B cell (primary cell): ENCODE results near the gene RGS11. TPM values are rescaled to one million over a fixed set of nuclear protein-coding genes. Genes with fewer than 3 reads are reported as not detected.
A peak's percentile ranks its signal among the peaks of the same experiment; 100 is the strongest.

ENCODE experiments used
- ATAC-seq: fragments of 200-7000 bp; cut with Tn5 transposase; one replicate; pipeline ENCODE4 v1.10.0; 2021; ENCODE audit warnings: low read depth, mild to moderate bottlenecking, moderate number of reproducible peaks, moderate library complexity
- CTCF ChIA-PET: fragments of 350-600 bp; sonication (Branson Sonifier 250); formaldehyde crosslinking; loops from one replicate; lab custom pipeline; 2021; ENCODE audit warnings: antibody characterized with exemption, inconsistent platforms; lab: Charles Lee
- POLR2A ChIA-PET: fragments of 350-600 bp; sonication (Branson Sonifier 250); formaldehyde crosslinking; loops from one replicate; lab custom pipeline; 2021; ENCODE audit warnings: antibody characterized with exemption; lab: Charles Lee
- DNase-seq: peaks from one replicate; pipeline ENCODE4 v3.0.0; 2013
- H2AFZ ChIP-seq: 2 replicates; pipeline ENCODE4 v1.6.1; 2012; ENCODE audit warnings: mild to moderate bottlenecking, low read depth, low read length; ENCODE audit not compliant: insufficient read depth, poor library complexity, severe bottlenecking
- H3K27ac ChIP-seq, 2 donors: 1 replicate in 1 of 2; 2 replicates in 1 of 2; pipeline ENCODE4 v1.5.1; 2012 to 2013; ENCODE audit warnings: low read length in 2 of 2, mild to moderate bottlenecking in 2 of 2, moderate library complexity in 1 of 2
- H3K27me3 ChIP-seq, 4 experiments: fragments of 200-600 bp in 1 of 4; sonication (generic) in 1 of 4; replicated peaks in 1 of 4; 1 replicate in 2 of 4; 2 replicates in 2 of 4; pipeline versions ENCODE4 v1.6.1 to v1.7.0; 2013 to 2016; ENCODE audit warnings: low read length in 3 of 4, mild to moderate bottlenecking in 2 of 4, mixed read lengths in 1 of 4, moderate library complexity in 1 of 4; ENCODE audit not compliant: insufficient read depth in 4 of 4, control insufficient read depth in 3 of 4; ENCODE audit errors: control extremely low read depth in 1 of 4
- H3K36me3 ChIP-seq, 2 experiments: replicated peaks in 1 of 2; 1 replicate in 1 of 2; 2 replicates in 1 of 2; pipeline versions ENCODE4 v1.6.1 to v1.7.1; 2013; ENCODE audit warnings: low read length in 1 of 2; ENCODE audit not compliant: insufficient read depth in 2 of 2, control insufficient read depth in 1 of 2; ENCODE audit errors: control extremely low read depth in 1 of 2, extremely low read depth in 1 of 2
- H3K4me1 ChIP-seq, 2 donors: fragments of 200-600 bp in 1 of 2; sonication (generic) in 1 of 2; 1 replicate in 1 of 2; 2 replicates in 1 of 2; pipeline versions ENCODE4 v1.5.1 to v1.6.1; 2013 to 2017; ENCODE audit warnings: low read length in 2 of 2; ENCODE audit not compliant: control insufficient read depth in 2 of 2, insufficient read depth in 2 of 2
- H3K4me2 ChIP-seq: replicated peaks from 2 replicates; pipeline ENCODE3; 2012; ENCODE audit warnings: mild to moderate bottlenecking, low read depth, low read length; ENCODE audit not compliant: poor library complexity, severe bottlenecking
- H3K4me3 ChIP-seq, 5 experiments: fragments of 200-600 bp in 1 of 5; sonication (generic) in 1 of 5; 1 replicate in 3 of 5; 2 replicates in 2 of 5; pipeline versions ENCODE4 v1.5.1 to v1.7.0; 2011 to 2016; ENCODE audit warnings: low read length in 4 of 5, mild to moderate bottlenecking in 4 of 5, low read depth in 2 of 5, control low read depth in 1 of 5, moderate library complexity in 1 of 5; ENCODE audit not compliant: insufficient read depth in 1 of 5; ENCODE audit errors: control extremely low read depth in 1 of 5, extremely low read depth in 1 of 5
- H3K79me2 ChIP-seq: fragments of 200-600 bp; sonication (generic); one replicate; pipeline ENCODE4 v1.6.0; 2016; ENCODE audit warnings: low read length; ENCODE audit not compliant: control insufficient read depth, insufficient read depth
- H3K9ac ChIP-seq: fragments of 200-600 bp; sonication (generic); 2 replicates; pipeline ENCODE4 v1.6.1; 2017; ENCODE audit warnings: mild to moderate bottlenecking, low read length, moderate library complexity
- H3K9me3 ChIP-seq, 3 donors: one replicate each; pipeline versions ENCODE4 v1.6.1 to v1.7.1; 2013; ENCODE audit warnings: low read length in 2 of 3; ENCODE audit not compliant: control insufficient read depth in 2 of 3, insufficient read depth in 1 of 3; ENCODE audit errors: control extremely low read depth in 1 of 3
- H4K20me1 ChIP-seq: 2 replicates; pipeline ENCODE4 v1.6.0; 2012; ENCODE audit warnings: mild to moderate bottlenecking, low read length; ENCODE audit not compliant: insufficient read depth, control insufficient read depth, poor library complexity, severe bottlenecking
- H3K27ac Mint-ChIP-seq: one replicate; pipeline ENCODE4 v1.8.0; 2021; ENCODE audit warnings: mixed read lengths
- H3K27me3 Mint-ChIP-seq: one replicate; pipeline ENCODE4 v1.8.0; 2021; ENCODE audit warnings: mixed read lengths
- H3K4me1 Mint-ChIP-seq: one replicate; pipeline ENCODE4 v1.8.0; 2021; ENCODE audit warnings: mixed read lengths
- H3K4me3 Mint-ChIP-seq: one replicate; pipeline ENCODE4 v1.8.0; 2021; ENCODE audit warnings: mixed read lengths
- H3K9me3 Mint-ChIP-seq: one replicate; pipeline ENCODE4 v1.8.0; 2022; ENCODE audit warnings: mixed read lengths; ENCODE audit not compliant: insufficient read depth
- CTCF ChIP-seq: fragments of 200-600 bp; IDR thresholded peaks from one replicate; pipeline ENCODE4 v1.8.0; 2022; ENCODE audit warnings: antibody characterized with exemption, mild to moderate bottlenecking
- EZH2 ChIP-seq: IDR thresholded peaks from 2 replicates; pipeline ENCODE4 v1.6.1; 2012; ENCODE audit warnings: borderline replicate concordance, low read depth, mild to moderate bottlenecking, moderate library complexity, low read length; ENCODE audit not compliant: insufficient read depth, poor library complexity, severe bottlenecking
- WGBS: methylation state at CpG from one replicate; pipeline ENCODE4 v1.1.5; 2013; ENCODE audit warnings: missing lambda C conversion rate; ENCODE audit not compliant: insufficient coverage; 5-methylcytosine and 5-hydroxymethylcytosine counted together
- intact Hi-C: fragments of 100-400 bp; cut with micrococcal nuclease; formaldehyde crosslinking; loops from one replicate; pipeline ENCODE4 v1.10.0; 2022
- polyA plus RNA-seq: library from polyadenylated mRNA; depleted of rRNA; stranded (reverse); fragments of >200 nt; gene quantifications from 2 replicates; pipeline ENCODE4 v1.2.3, GENCODE V29; 2012
- total RNA-seq, 2 donors: library from RNA; stranded (reverse); fragments of 120-200 nt in 1 of 2; gene quantifications; 1 replicate in 1 of 2; 2 replicates in 1 of 2; pipeline versions ENCODE4 v1.2.3 to v1.2.4, GENCODE V29; 2013 to 2022

RGS11 gene
- total and polyA plus RNA-seq, 2 donors (not counting 1 experiment from before 2014, with no cell fraction given) = 0.39 TPM; not detected in 1

- WGBS = 0% methylated on average over 3 of the region's 9 CpGs
- DNase-seq = no peak
- H3K4me1 ChIP-seq = peaks cover 12 to 25% of the 10 kb centered on the region in 2 donors
- Mint-ChIP-seq H3K9me3 (no peaks in the 10 kb centered on the region), H3K27me3 (no peaks in the 10 kb centered on the region), H3K4me3 (peak overlapping the region; percentile 94), H3K4me1 (peaks cover 28% of the 10 kb centered on the region), H3K27ac (peak overlapping the region; percentile 87)
- ATAC-seq = no peak
- peak overlapping the region; percentile 87 to 95 for H3K27ac ChIP-seq
- H3K79me2 ChIP-seq = peaks cover 56% of the 10 kb centered on the region
- H2AFZ ChIP-seq = peak overlapping the region; percentile 87
- no peaks in the 10 kb centered on the region for H3K9me3 ChIP-seq
- peaks cover 52% of the 10 kb centered on the region for H4K20me1 ChIP-seq
- H3K4me2 ChIP-seq = peak overlapping the region; percentile 95
- H3K9ac ChIP-seq = peak overlapping the region; percentile 88
- TF ChIP-seq EZH2 (no peak), CTCF (no peak)
- ChIA-PET POLR2A (interaction anchor here (0.8 kb wide), 1 partner anchor 123 kb away, joined by 3 read pairs; no protein-coding TSS in a partner anchor), CTCF (interaction anchor here (0.6 to 1.7 kb wide), 5 partner anchors 9 to 164 kb away, joined by 3 to 6 read pairs (median 3); no protein-coding TSS in a partner anchor)
- no peaks in the 10 kb centered on the region for H3K27me3 ChIP-seq
- H3K4me3 ChIP-seq = peak overlapping the region; percentile 74 to 81 (median 79)
- peaks cover 11 to 37% of the 10 kb centered on the region in 2 experiments for H3K36me3 ChIP-seq
- intact Hi-C loops = no loop called here
These were observed 47.4 kb downstream of the RGS11 start for GRCh38 chr16:228151-228851.

GRCh38 chr16:220021-220420, 55.7 kb downstream of the RGS11 start:
- H3K27me3 ChIP-seq = no peaks in the 10 kb centered on the region
- H3K4me1 ChIP-seq = no peaks in the 10 kb centered on the region
- no peak overlapping the region for H2AFZ ChIP-seq
- no peak overlapping the region for H3K9ac ChIP-seq
- ATAC-seq (no peak), DNase-seq (no peak)
- H3K36me3 ChIP-seq = peaks cover 7 to 59% of the 10 kb centered on the region in 2 experiments
- POLR2A ChIA-PET = no interaction called here
- Mint-ChIP-seq H3K4me3 (no peak overlapping the region), H3K27me3 (no peaks in the 10 kb centered on the region), H3K9me3 (no peaks in the 10 kb centered on the region), H3K4me1 (no peaks in the 10 kb centered on the region), H3K27ac (no peak overlapping the region)
- no peak for TF ChIP-seq EZH2
- TF ChIP-seq CTCF = no peak
- CTCF ChIA-PET = interaction anchor here (1.1 to 1.7 kb wide), 2 partner anchors 8 to 113 kb away, joined by 3 to 4 read pairs; no protein-coding TSS in a partner anchor
- peaks cover 69% of the 10 kb centered on the region for H4K20me1 ChIP-seq
- no peak overlapping the region for H3K4me2 ChIP-seq
- no peak overlapping the region for H3K4me3 ChIP-seq
- H3K79me2 ChIP-seq = peaks cover 82% of the 10 kb centered on the region
- no CpG with 5 or more reads among the region's 4 CpGs for whole genome bisulfite sequencing
- intact Hi-C loops = no loop called here
- no peak overlapping the region for H3K27ac ChIP-seq
- H3K9me3 ChIP-seq = no peaks in the 10 kb centered on the region
